Smooth muscle cell (in vitro differentiated cells): ENCODE results near the gene CCDC60. TPM values are rescaled to one million over a fixed set of nuclear protein-coding genes. Genes with fewer than 3 reads are reported as not detected.

ENCODE experiments used
- DNase-seq: peaks from one replicate; lab custom pipeline; 2025; ENCODE audit not compliant: unreplicated experiment; lab: John Stamatoyannopoulos, UW
- H2AFZ ChIP-seq: fragments of 200-600 bp; sonication (generic); 2 replicates; pipeline ENCODE4 v1.6.0; 2016; ENCODE audit warnings: antibody characterized with exemption, low read depth, mild to moderate bottlenecking
- H3F3A ChIP-seq: fragments of 200-600 bp; sonication (generic); 2 replicates; pipeline ENCODE4 v1.6.0; 2017; ENCODE audit warnings: antibody characterized with exemption, low read depth
- H3K27ac ChIP-seq: fragments of 200-600 bp; sonication (generic); 2 replicates; pipeline ENCODE4 v1.5.1; 2016; ENCODE audit warnings: low read depth, mild to moderate bottlenecking
- H3K27me3 ChIP-seq: fragments of 200-600 bp; sonication (generic); 2 replicates; pipeline ENCODE4 v1.6.1; 2016; ENCODE audit warnings: low read depth, mild to moderate bottlenecking
- H3K36me3 ChIP-seq: fragments of 200-600 bp; sonication (generic); 2 replicates; pipeline ENCODE4 v1.5.1; 2016; ENCODE audit warnings: low read depth
- H3K4me1 ChIP-seq: fragments of 200-600 bp; sonication (generic); 2 replicates; pipeline ENCODE4 v1.5.1; 2016; ENCODE audit warnings: low read depth
- H3K4me2 ChIP-seq: fragments of 200-600 bp; sonication (generic); 2 replicates; pipeline ENCODE4 v1.6.0; 2016; ENCODE audit warnings: mild to moderate bottlenecking
- H3K4me3 ChIP-seq: fragments of 200-600 bp; sonication (generic); 2 replicates; pipeline ENCODE4 v1.5.1; 2016; ENCODE audit warnings: mild to moderate bottlenecking
- H3K79me2 ChIP-seq: fragments of 200-600 bp; sonication (generic); 2 replicates; pipeline ENCODE4 v1.6.0; 2016; ENCODE audit warnings: low read depth, mild to moderate bottlenecking
- H3K9ac ChIP-seq: fragments of 200-600 bp; sonication (generic); 2 replicates; pipeline ENCODE4 v1.6.0; 2016; ENCODE audit warnings: low read depth
- H3K9me3 ChIP-seq: fragments of 200-600 bp; sonication (generic); replicated peaks from 2 replicates; pipeline ENCODE4 v1.5.1; 2016; ENCODE audit warnings: low read depth
- H4K20me1 ChIP-seq: fragments of 200-600 bp; sonication (generic); 2 replicates; pipeline ENCODE4 v1.6.0; 2016; ENCODE audit warnings: low read depth
- WGBS: methylation state at CpG from one replicate; pipeline ENCODE4 v1.1.7; 2016; ENCODE audit warnings: low lambda C conversion rate; 5-methylcytosine and 5-hydroxymethylcytosine counted together
- polyA plus RNA-seq: library from polyadenylated mRNA; unstranded; fragments of >200 nt; fragmentation: Nextera tagmentation; extraction: Ambion mirVana; gene quantifications from 2 replicates; pipeline ENCODE4 v1.2.1, GENCODE V29; 2016
- total RNA-seq: library from RNA; depleted of rRNA; stranded (reverse); fragments of >200 nt; gene quantifications from 2 replicates; pipeline ENCODE4 v1.2.3, GENCODE V29; 2014
- TF ChIP-seq, protein P1 (sequence below): fragments of 200-600 bp; sonication (generic); IDR thresholded peaks from 2 replicates; pipeline ENCODE4 v1.5.1; 2017; ENCODE audit warnings: borderline replicate concordance, mild to moderate bottlenecking, antibody characterized with exemption; ENCODE audit not compliant: insufficient read depth, poor library complexity, severe bottlenecking

CCDC60 gene
- total and polyA plus RNA-seq, 2 experiments from 2014 or later = not detected

DNA sequence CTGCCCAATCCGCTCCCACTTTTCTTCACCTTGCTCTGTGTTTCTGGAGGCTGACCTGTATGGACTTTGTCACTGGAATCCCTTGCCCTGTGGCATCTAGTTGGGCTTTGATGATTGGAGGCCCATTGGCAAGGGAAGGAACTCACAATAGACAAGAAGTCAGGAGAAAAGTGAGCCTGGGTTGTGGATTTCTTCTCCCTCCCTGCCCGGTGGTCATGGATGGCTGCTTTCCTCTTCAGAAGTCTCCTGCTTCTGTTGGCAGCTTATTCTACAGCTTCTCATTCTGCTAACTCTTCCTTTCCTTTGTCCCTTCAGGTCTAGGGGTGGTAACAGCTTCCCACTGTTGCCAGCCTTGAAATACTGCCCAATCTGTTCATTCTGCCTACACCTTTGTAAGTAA is 13.9 kb upstream of the CCDC60 start:
- TF ChIP-seq, protein P1, sequence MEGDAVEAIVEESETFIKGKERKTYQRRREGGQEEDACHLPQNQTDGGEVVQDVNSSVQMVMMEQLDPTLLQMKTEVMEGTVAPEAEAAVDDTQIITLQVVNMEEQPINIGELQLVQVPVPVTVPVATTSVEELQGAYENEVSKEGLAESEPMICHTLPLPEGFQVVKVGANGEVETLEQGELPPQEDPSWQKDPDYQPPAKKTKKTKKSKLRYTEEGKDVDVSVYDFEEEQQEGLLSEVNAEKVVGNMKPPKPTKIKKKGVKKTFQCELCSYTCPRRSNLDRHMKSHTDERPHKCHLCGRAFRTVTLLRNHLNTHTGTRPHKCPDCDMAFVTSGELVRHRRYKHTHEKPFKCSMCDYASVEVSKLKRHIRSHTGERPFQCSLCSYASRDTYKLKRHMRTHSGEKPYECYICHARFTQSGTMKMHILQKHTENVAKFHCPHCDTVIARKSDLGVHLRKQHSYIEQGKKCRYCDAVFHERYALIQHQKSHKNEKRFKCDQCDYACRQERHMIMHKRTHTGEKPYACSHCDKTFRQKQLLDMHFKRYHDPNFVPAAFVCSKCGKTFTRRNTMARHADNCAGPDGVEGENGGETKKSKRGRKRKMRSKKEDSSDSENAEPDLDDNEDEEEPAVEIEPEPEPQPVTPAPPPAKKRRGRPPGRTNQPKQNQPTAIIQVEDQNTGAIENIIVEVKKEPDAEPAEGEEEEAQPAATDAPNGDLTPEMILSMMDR = no peak

DNA sequence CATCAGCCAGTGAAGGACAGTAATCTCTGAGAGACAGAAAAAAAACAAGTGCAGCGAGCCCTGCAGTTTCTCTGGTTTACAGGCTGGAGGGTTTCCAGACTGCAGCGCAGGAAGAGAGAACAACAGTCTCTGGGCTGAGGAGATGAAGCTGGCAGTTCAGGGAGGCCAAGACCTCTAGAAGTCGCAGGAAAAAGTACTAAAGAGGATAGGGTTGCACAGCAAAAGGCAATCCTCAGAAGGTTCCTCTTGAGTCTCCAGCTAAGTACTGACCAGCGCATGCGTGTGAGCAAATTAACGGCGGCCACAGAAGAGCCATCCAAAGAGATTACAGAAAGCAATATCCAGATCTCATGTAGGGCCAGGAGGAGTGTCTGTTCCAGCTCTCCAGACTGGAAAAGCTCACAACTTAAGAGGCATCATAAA is 12.2 kb upstream of the CCDC60 start:
- Histone ChIP-seq H3K27ac (no peak overlapping the region), H3K27me3 (no peaks in the 10 kb centered on the region), H3K4me2 (no peak overlapping the region), H3F3A (no peaks in the 10 kb centered on the region), H4K20me1 (no peaks in the 10 kb centered on the region), H3K36me3 (no peaks in the 10 kb centered on the region), H3K9me3 (no peaks in the 10 kb centered on the region), H3K79me2 (no peaks in the 10 kb centered on the region), H3K4me3 (no peak overlapping the region), H3K4me1 (no peaks in the 10 kb centered on the region), H3K9ac (no peak overlapping the region), H2AFZ (no peak overlapping the region)
- TF ChIP-seq, protein P1 = no peak
- WGBS = 73% methylated on average over 7 of the region's 7 CpGs
- DNase-seq = no peak

More for the DNA sequence above, 13.9 kb upstream of the CCDC60 start:
- no peak overlapping the region for H3K4me3 ChIP-seq
- no peaks in the 10 kb centered on the region for H3K27me3 ChIP-seq
- no peaks in the 10 kb centered on the region for H3F3A ChIP-seq
- H2AFZ ChIP-seq = no peak overlapping the region
- H3K9ac ChIP-seq = no peak overlapping the region
- H3K36me3 ChIP-seq = no peaks in the 10 kb centered on the region
- 46% methylated on average over 2 of the region's 2 CpGs for WGBS
- H3K4me2 ChIP-seq = no peak overlapping the region
- H4K20me1 ChIP-seq = no peaks in the 10 kb centered on the region
- H3K27ac ChIP-seq = no peak overlapping the region
- H3K79me2 ChIP-seq = no peaks in the 10 kb centered on the region
- DNase-seq = no peak
- no peaks in the 10 kb centered on the region for H3K9me3 ChIP-seq
- no peaks in the 10 kb centered on the region for H3K4me1 ChIP-seq

DNA sequence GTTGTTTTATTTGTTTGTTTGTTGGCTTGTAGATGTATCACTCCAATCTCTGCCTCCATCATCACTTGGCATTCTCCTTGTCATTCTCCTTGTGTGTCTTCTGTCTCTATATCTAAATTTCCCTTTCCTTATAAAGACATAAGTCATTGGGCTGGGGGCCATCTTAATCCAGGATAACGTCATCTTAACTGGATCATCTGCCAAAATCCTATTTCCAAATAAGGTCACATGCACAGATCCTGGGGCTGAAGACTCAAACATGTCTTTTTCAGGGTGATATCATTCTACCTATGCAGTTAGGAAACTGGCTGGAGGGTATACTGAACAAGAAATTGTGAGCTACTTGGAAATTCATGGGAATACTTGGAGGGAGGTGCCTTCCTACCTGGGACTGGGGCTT is 8.7 kb upstream of the CCDC60 start:
- no peak for DNase-seq
- no peaks in the 10 kb centered on the region for H4K20me1 ChIP-seq
- no peaks in the 10 kb centered on the region for H3K9me3 ChIP-seq
- H3F3A ChIP-seq = no peaks in the 10 kb centered on the region
- no peaks in the 10 kb centered on the region for H3K79me2 ChIP-seq
- H2AFZ ChIP-seq = no peak overlapping the region
- H3K36me3 ChIP-seq = no peaks in the 10 kb centered on the region
- no peak overlapping the region for H3K27ac ChIP-seq
- no peak overlapping the region for H3K9ac ChIP-seq
- H3K27me3 ChIP-seq = no peaks in the 10 kb centered on the region
- 69% methylated on average over 1 of the region's 1 CpG for WGBS
- no peaks in the 10 kb centered on the region for H3K4me1 ChIP-seq
- H3K4me3 ChIP-seq = no peak overlapping the region
- no peak overlapping the region for H3K4me2 ChIP-seq
- TF ChIP-seq, protein P1 = no peak

DNA sequence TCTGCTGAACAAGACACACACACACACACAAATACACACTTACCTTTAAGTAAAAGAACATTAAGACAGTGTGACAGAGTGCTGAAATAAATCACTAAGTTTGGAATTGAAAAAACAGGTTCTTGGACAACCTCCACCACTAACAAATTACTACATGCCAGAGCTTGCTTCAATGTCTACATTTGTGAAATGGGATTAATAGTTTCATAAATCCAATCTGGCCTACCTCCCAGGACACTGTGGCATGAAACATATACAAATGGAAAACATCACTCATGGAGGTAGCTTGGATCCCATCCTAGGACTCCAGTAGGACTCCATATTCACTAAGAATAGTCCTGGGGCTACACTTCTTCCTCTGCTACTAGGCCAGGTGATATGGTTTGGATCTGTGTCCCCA is 8.2 kb upstream of the CCDC60 start:
- Histone ChIP-seq H2AFZ (no peak overlapping the region), H4K20me1 (no peaks in the 10 kb centered on the region), H3K4me3 (no peak overlapping the region), H3F3A (no peaks in the 10 kb centered on the region), H3K4me2 (no peak overlapping the region), H3K27ac (no peak overlapping the region), H3K36me3 (no peaks in the 10 kb centered on the region), H3K4me1 (no peaks in the 10 kb centered on the region), H3K9me3 (no peaks in the 10 kb centered on the region), H3K27me3 (no peaks in the 10 kb centered on the region), H3K79me2 (no peaks in the 10 kb centered on the region), H3K9ac (no peak overlapping the region)
- DNase-seq = no peak
- TF ChIP-seq, protein P1 = no peak
